ENCODE results near the gene SLC22A31.
"Not testable (repeated sequence)": the region's sequence is repeated elsewhere in the genome, so short reads cannot be mapped to it uniquely, and the experiment has no call there.

Gene SLC22A31

DNA sequence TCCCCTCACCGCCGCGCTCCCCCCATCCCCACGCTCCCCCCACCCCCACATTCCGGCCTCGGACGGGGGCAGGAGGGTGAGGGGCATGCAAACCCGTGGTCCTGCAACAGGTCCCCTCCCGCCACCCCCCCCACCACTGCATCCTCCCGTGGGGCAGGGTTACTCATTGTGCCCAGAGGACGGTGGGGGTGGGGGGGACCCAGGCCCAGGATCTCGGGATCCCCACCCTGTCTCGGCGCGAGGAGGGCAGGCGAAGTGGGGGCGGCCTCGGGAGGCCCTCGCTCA, 8.5 kb downstream of the SLC22A31 start:
- Histone ChIP-seq H2BK5ac (ENCODE audit: low read length) (no peak overlapping the region), H4K8ac (ENCODE audit: low read depth, low read length) (no peak overlapping the region), H3K4ac (ENCODE audit: low read depth, low read length) (no peak overlapping the region), H3K4me1 (ENCODE audit: control insufficient read depth, low read depth, low read length) (no peaks in the 10 kb centered on the region), H3K27ac (ENCODE audit: low read depth, low read length) (no peak overlapping the region), H3K18ac (ENCODE audit: low read length) (no peak overlapping the region), H3K79me1 (ENCODE audit: low read length) (no peaks in the 10 kb centered on the region), H3K56ac (ENCODE audit: low read length) (peak overlapping the region; percentile 73), H3K4me3 (ENCODE audit: low read length) (no peak overlapping the region), H4K5ac (ENCODE audit: low read length) (no peak overlapping the region), H3K36me3 (ENCODE audit: control insufficient read depth, insufficient read depth, low read length) (no peaks in the 10 kb centered on the region), H2BK15ac (replicated peaks; ENCODE audit: low read depth) (no peak overlapping the region), H3K4me2 (ENCODE audit: low read length) (peak overlapping the region; percentile 59), H3K27me3 (ENCODE audit: insufficient read depth, low read length, poor library complexity) (no peaks in the 10 kb centered on the region), H3K23ac (ENCODE audit: low read length) (no peak overlapping the region), H2BK120ac (ENCODE audit: low read depth, low read length) (no peak overlapping the region), H2AK5ac (ENCODE audit: low read length) (no peak overlapping the region), H3K79me2 (ENCODE audit: control insufficient read depth, insufficient read depth, low read length) (no peaks in the 10 kb centered on the region), H3K9ac (ENCODE audit: low read length) (peak overlapping the region; percentile 48)
- DNase-seq = no peak
- no CpG with 5 or more reads among the region's 19 CpGs for WGBS (ENCODE audit: extremely low coverage, insufficient coverage, low lambda C conversion rate)

DNA sequence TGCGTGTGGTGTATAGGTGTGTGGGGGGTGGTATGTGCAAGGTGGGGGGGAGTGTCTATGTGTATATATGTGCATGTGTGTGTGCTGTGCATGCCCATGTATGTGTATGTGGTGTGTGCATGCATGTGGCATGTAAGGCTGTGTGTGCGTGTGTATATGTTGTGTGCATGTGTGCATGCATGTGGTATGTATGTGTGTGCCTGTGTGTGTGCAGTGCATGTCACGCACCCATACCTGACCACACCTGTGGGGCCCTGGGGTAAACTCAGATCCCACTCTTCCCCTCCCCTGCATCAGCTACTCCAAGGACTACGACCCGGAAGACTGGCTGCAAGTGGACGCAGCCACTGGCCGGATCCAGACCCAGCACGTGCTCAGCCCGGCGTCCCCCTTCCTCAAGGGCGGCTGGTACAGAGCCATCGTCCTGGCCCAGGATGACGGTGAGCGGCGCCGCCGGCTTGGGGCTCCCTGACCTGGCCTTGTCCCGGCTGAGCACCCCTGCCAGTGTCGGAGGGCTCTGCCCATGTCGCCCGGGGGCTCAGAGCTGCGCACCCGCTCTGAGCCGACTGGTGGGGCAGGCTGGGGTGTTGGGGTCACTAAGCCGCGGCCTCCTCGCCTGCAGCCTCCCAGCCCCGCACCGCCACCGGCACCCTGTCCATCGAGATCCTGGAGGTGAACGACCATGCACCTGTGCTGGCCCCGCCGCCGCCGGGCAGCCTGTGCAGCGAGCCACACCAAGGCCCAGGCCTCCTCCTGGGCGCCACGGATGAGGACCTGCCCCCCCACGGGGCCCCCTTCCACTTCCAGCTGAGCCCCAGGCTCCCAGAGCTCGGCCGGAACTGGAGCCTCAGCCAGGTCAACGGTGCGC, 9.1 kb downstream of the SLC22A31 start:
- Histone ChIP-seq H3K56ac (ENCODE audit: low read length) (no peak overlapping the region), H4K5ac (ENCODE audit: low read length) (no peak overlapping the region), H3K79me2 (ENCODE audit: control insufficient read depth, insufficient read depth, low read length) (no peaks in the 10 kb centered on the region), H3K79me1 (ENCODE audit: low read length) (no peaks in the 10 kb centered on the region), H3K4me1 (ENCODE audit: control insufficient read depth, low read depth, low read length) (no peaks in the 10 kb centered on the region), H3K4me2 (ENCODE audit: low read length) (no peak overlapping the region), H3K23ac (ENCODE audit: low read length) (no peak overlapping the region), H2BK15ac (replicated peaks; ENCODE audit: low read depth) (no peak overlapping the region), H2BK5ac (ENCODE audit: low read length) (no peak overlapping the region), H3K27ac (ENCODE audit: low read depth, low read length) (no peak overlapping the region), H4K8ac (ENCODE audit: low read depth, low read length) (no peak overlapping the region), H3K4ac (ENCODE audit: low read depth, low read length) (no peak overlapping the region), H3K4me3 (ENCODE audit: low read length) (no peak overlapping the region), H2AK5ac (ENCODE audit: low read length) (no peak overlapping the region), H3K27me3 (ENCODE audit: insufficient read depth, low read length, poor library complexity) (no peaks in the 10 kb centered on the region), H3K18ac (ENCODE audit: low read length) (no peak overlapping the region), H3K9ac (ENCODE audit: low read length) (no peak overlapping the region), H2BK120ac (ENCODE audit: low read depth, low read length) (no peak overlapping the region), H3K36me3 (ENCODE audit: control insufficient read depth, insufficient read depth, low read length) (no peaks in the 10 kb centered on the region)
- no CpG with 5 or more reads among the region's 44 CpGs for WGBS (ENCODE audit: extremely low coverage, insufficient coverage, low lambda C conversion rate)
- DNase-seq = no peak

DNA sequence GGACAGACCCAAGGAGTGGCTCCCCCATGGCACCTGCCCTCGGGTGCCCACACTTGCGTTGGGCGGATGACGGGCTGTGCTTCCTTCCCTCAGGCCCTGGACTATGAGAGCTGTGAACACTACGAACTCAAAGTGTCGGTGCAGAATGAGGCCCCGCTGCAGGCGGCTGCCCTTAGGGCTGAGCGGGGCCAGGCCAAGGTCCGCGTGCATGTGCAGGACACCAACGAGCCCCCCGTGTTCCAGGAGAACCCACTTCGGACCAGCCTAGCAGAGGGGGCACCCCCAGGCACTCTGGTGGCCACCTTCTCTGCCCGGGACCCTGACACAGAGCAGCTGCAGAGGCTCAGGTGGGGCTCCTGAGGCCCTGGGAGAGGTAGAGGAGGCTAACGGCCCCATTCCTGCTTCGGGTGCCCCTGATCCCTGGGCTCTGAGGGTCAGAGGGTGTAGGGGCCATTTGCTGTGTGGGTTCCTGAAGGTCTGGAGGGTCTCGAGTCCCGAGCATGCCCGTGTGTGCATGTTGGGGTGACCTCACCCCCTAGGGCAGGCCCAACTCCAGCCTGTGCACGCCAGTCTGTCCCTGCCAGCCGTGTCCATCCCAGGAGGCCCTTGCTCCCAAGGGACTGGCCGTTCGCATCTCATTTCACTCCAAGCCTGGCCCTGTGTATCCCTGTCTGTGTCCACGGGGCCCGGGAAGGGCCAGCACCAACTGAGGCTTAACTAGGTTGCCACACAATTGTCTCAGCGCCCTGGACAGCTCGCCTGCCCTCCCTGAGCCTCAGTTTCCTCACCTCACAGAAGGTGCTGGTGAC, 10.0 kb downstream of the SLC22A31 start:
- no peaks in the 10 kb centered on the region for H3K27me3 ChIP-seq (ENCODE audit: insufficient read depth, low read length, poor library complexity)
- no peak overlapping the region for H3K18ac ChIP-seq (ENCODE audit: low read length)
- no peak overlapping the region for H2AK5ac ChIP-seq (ENCODE audit: low read length)
- no peak overlapping the region for H3K56ac ChIP-seq (ENCODE audit: low read length)
- no peak overlapping the region for H2BK15ac ChIP-seq (replicated peaks; ENCODE audit: low read depth)
- no peak overlapping the region for H3K4me3 ChIP-seq (ENCODE audit: low read length)
- H3K27ac ChIP-seq (ENCODE audit: low read depth, low read length) = no peak overlapping the region
- no peak overlapping the region for H3K23ac ChIP-seq (ENCODE audit: low read length)
- H3K4me1 ChIP-seq (ENCODE audit: control insufficient read depth, low read depth, low read length) = no peaks in the 10 kb centered on the region
- H3K79me2 ChIP-seq (ENCODE audit: control insufficient read depth, insufficient read depth, low read length) = no peaks in the 10 kb centered on the region
- H3K79me1 ChIP-seq (ENCODE audit: low read length) = no peaks in the 10 kb centered on the region
- WGBS (ENCODE audit: extremely low coverage, insufficient coverage, low lambda C conversion rate) = no CpG with 5 or more reads among the region's 28 CpGs
- no peak overlapping the region for H4K8ac ChIP-seq (ENCODE audit: low read depth, low read length)
- H3K4me2 ChIP-seq (ENCODE audit: low read length) = no peak overlapping the region
- no peak for DNase-seq
- no peaks in the 10 kb centered on the region for H3K36me3 ChIP-seq (ENCODE audit: control insufficient read depth, insufficient read depth, low read length)
- no peak overlapping the region for H2BK5ac ChIP-seq (ENCODE audit: low read length)
- H4K5ac ChIP-seq (ENCODE audit: low read length) = no peak overlapping the region
- H2BK120ac ChIP-seq (ENCODE audit: low read depth, low read length) = no peak overlapping the region
- H3K9ac ChIP-seq (ENCODE audit: low read length) = no peak overlapping the region
- H3K4ac ChIP-seq (ENCODE audit: low read depth, low read length) = no peak overlapping the region

DNA sequence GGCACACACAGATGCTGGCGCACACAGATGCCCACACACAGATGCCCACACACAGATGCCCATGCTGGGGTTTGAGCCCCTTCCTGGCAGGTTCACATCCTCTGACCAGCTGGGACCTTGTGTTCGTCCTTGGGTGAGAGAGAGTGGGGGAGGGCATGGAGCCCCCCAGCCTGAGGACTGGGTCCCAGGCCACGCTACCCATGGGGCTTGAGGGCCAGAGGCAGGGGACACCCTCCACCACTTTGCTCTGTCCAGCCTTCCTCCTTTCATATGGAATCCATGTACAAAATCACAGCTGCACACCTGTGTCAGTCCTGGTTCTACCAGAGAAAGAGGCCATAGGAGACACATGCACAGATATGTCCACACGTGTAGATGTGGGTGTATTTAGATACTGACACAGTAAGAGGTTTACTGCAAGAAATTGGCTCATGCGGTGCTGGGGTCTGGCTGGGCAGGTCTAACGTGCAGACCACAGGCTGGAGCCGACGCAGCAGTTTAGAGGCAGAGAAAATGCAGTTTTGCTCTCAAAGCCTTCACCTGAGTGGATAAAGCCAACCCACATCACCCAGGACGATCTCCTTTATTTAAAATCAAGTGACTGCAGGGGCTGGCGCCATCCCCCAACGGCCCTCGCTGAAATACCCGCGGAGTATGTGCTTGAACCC, 10.8 kb downstream of the SLC22A31 start:
- DNase-seq = no peak
- Histone ChIP-seq H3K79me2 (ENCODE audit: control insufficient read depth, insufficient read depth, low read length) (no peaks in the 10 kb centered on the region), H3K79me1 (ENCODE audit: low read length) (no peaks in the 10 kb centered on the region), H3K4me1 (ENCODE audit: control insufficient read depth, low read depth, low read length) (no peaks in the 10 kb centered on the region), H4K8ac (ENCODE audit: low read depth, low read length) (no peak overlapping the region), H2BK120ac (ENCODE audit: low read depth, low read length) (no peak overlapping the region), H3K9ac (ENCODE audit: low read length) (no peak overlapping the region), H4K5ac (ENCODE audit: low read length) (no peak overlapping the region), H3K36me3 (ENCODE audit: control insufficient read depth, insufficient read depth, low read length) (no peaks in the 10 kb centered on the region), H3K4me2 (ENCODE audit: low read length) (no peak overlapping the region), H3K23ac (ENCODE audit: low read length) (no peak overlapping the region), H3K4me3 (ENCODE audit: low read length) (no peak overlapping the region), H2AK5ac (ENCODE audit: low read length) (no peak overlapping the region), H3K56ac (ENCODE audit: low read length) (no peak overlapping the region), H2BK5ac (ENCODE audit: low read length) (no peak overlapping the region), H3K27me3 (ENCODE audit: insufficient read depth, low read length, poor library complexity) (no peaks in the 10 kb centered on the region), H3K27ac (ENCODE audit: low read depth, low read length) (no peak overlapping the region), H3K18ac (ENCODE audit: low read length) (no peak overlapping the region), H3K4ac (ENCODE audit: low read depth, low read length) (no peak overlapping the region), H2BK15ac (replicated peaks; ENCODE audit: low read depth) (no peak overlapping the region)
- WGBS (ENCODE audit: extremely low coverage, insufficient coverage, low lambda C conversion rate) = no CpG with 5 or more reads among the region's 14 CpGs

DNA sequence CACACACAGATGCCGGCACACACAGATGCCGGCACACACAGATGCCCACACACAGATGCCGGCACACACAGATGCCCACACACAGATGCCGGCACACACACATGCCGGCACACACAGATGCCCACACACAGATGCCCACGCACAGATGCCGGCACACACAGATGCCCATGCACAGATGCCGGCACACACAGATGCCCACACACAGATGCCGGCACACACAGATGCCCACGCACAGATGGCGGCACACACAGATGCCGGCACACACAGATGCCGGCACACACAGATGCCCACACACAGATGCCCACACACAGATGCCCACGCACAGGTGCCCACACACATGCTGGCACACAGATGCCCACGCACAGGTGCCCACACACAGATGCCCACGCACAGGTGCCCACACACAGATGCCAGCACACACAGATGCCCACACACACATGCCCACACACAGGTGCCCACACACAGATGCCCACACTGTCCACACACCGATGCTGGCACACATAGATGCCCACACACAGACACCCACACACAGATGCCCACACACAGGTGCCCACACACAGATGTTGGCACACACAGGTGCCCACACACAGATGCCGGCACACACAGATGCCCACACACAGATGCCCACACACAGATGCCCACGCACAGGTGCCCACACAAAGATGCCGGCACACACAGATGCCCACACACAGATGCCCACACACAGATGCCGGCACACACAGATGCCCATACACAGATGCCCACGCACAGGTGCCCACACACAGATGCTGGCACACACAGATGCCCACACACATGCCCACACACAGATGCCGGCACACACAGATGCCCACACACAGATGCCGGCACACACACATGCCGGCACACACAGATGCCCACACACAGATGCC, 11.6 kb downstream of the SLC22A31 start:
- not testable (repeated sequence) for H4K5ac ChIP-seq (ENCODE audit: low read length); H3K36me3 ChIP-seq (ENCODE audit: control insufficient read depth, insufficient read depth, low read length); H4K8ac ChIP-seq (ENCODE audit: low read depth, low read length); H3K9ac ChIP-seq (ENCODE audit: low read length); H3K4me1 ChIP-seq (ENCODE audit: control insufficient read depth, low read depth, low read length); H2BK120ac ChIP-seq (ENCODE audit: low read depth, low read length); H2AK5ac ChIP-seq (ENCODE audit: low read length); H3K4me2 ChIP-seq (ENCODE audit: low read length); H3K18ac ChIP-seq (ENCODE audit: low read length); H3K23ac ChIP-seq (ENCODE audit: low read length); H3K4ac ChIP-seq (ENCODE audit: low read depth, low read length); H3K56ac ChIP-seq (ENCODE audit: low read length); DNase-seq; H3K4me3 ChIP-seq (ENCODE audit: low read length); H2BK15ac ChIP-seq (replicated peaks; ENCODE audit: low read depth); H3K79me1 ChIP-seq (ENCODE audit: low read length); H3K27me3 ChIP-seq (ENCODE audit: insufficient read depth, low read length, poor library complexity); H3K79me2 ChIP-seq (ENCODE audit: control insufficient read depth, insufficient read depth, low read length); H3K27ac ChIP-seq (ENCODE audit: low read depth, low read length); H2BK5ac ChIP-seq (ENCODE audit: low read length)
- no CpG with 5 or more reads among the region's 25 CpGs for WGBS (ENCODE audit: extremely low coverage, insufficient coverage, low lambda C conversion rate)

Data from mesendoderm (in vitro differentiated cells).